OCI-M1 (cell line): ENCODE results near the gene ROBO4.
A peak's percentile ranks its signal among the peaks of the same experiment; 100 is the strongest.

Source experiments
- DNase-seq: peaks from one replicate; lab custom pipeline; 2025; lab: John Stamatoyannopoulos, UW

The ROBO4 gene

GRCh38 chr11:124840666-124841065 is 57.0 kb downstream of the ROBO4 start:
- DNase-seq: no peak

GRCh38 chr11:124839972-124840621 is 57.6 kb downstream of the ROBO4 start:
- DNase-seq: no peak

GRCh38 chr11:124839128-124839971 is 58.3 kb downstream of the ROBO4 start:
- DNase-seq: no peak

GRCh38 chr11:124838805-124839127 is 58.9 kb downstream of the ROBO4 start:
- DNase-seq: no peak

GRCh38 chr11:124837491-124837856 is 60.2 kb downstream of the ROBO4 start:
- DNase-seq: peak; percentile 89

GRCh38 chr11:124835918-124836317 is 61.7 kb downstream of the ROBO4 start:
- no peak for DNase-seq

GRCh38 chr11:124834526-124835180 is 63.0 kb downstream of the ROBO4 start:
- no peak for DNase-seq
